HG02840 (cell line): ENCODE data around the gene NHS.
"Not testable (repeated sequence)": the region's sequence is repeated elsewhere in the genome, so short reads cannot be mapped to it uniquely, and the experiment has no call there.

Experiments
- ATAC-seq: cut with Tn5 transposase; IDR thresholded peaks from one replicate; pipeline ENCODE4 v1.9.1; 2021; ENCODE audit warnings: mild to moderate bottlenecking, moderate library complexity, moderate number of reproducible peaks; ENCODE audit not compliant: unreplicated experiment, low FRiP score

NHS gene

DNA sequence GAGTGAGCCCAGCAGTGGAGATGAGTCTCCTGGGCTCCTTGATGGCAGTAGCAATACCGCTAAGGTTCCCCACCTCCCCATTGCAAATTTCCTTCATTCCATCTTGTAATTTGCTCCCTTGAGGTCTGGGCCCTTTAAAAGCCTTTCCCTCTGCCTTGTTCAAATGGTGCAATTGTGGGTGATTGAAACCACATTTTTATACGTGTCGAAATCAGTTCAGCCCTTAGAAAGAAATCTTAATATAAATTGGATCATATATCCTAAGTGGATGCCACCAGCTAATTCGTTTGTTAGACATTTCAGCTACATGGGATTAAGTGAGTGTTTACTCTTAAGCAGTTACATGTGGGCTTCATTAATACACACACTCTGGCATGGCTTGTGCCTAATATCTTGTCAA is 68.6 kb downstream of the NHS start:
- ATAC-seq, result no peak

DNA sequence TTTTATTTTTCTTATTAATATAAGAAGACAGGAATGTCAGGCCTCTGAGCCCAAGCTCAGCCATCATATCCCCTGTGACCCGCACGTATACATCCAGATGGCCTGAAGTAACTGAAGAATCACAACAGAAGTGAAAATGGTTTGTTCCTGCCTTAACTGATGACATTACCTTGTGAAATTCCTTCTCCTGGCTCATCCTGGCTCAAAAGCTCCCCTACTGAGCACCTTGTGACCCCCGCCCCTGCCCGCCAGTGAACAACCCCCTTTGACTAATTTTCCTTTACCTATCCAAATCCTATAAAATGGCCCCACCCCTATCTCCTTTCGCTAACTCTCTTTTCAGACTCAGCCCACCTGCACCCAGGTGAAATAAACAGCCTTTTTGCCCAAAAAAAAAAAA is 71.3 kb downstream of the NHS start:
- not testable (repeated sequence) for ATAC-seq

DNA sequence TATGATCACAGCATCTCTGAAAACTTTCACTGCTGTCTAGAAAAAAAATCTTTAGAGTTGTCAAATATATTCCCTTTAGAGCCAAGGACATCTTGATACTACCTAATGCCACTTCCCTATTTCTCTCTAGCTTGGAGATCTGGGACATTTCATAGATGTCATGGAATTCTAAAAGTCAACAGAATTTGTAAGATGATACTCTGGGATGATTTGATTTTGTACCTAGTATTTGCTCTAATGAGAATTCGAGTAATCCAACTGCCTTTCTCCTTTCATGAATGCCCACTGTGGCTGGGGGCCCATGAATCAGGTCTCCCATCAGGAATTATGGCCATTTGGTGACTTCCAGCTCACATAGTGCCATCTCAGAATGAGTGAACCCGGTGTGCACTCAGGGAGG is 73.2 kb downstream of the NHS start:
- ATAC-seq, result no peak

DNA sequence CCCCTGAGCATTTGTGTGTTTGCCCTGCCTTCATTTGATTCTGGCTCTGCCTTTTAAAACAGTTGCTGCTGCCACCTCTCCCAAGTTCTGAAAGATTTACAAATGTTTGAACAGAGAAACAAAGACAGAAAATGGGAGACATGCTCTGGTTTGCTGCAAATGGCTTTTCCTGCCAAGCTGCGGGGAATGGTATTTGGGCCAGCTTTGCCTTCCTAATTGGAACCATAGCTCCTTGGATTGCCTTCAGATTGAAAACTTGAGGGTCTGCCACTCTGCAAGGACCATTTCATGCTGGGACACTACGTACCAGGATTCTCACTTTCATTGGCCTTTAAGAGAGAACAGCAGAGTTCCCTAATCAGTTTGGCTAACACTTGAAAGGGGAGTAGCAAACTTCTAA is 74.9 kb downstream of the NHS start:
- ATAC-seq, result no peak

- no peak for ATAC-seq
These were observed 78.8 kb downstream of the NHS start for GRCh38 chrX:17453788-17454187.

- ATAC-seq, result no peak
These were observed 81.5 kb downstream of the NHS start for GRCh38 chrX:17456526-17456925.

- no peak for ATAC-seq
These were observed 84.1 kb downstream of the NHS start for GRCh38 chrX:17459008-17459611.

- ATAC-seq, result no peak
These were observed 84.7 kb downstream of the NHS start for GRCh38 chrX:17459661-17460060.

- ATAC-seq, result no peak
These were observed 87.9 kb downstream of the NHS start for GRCh38 chrX:17462881-17463280.

DNA sequence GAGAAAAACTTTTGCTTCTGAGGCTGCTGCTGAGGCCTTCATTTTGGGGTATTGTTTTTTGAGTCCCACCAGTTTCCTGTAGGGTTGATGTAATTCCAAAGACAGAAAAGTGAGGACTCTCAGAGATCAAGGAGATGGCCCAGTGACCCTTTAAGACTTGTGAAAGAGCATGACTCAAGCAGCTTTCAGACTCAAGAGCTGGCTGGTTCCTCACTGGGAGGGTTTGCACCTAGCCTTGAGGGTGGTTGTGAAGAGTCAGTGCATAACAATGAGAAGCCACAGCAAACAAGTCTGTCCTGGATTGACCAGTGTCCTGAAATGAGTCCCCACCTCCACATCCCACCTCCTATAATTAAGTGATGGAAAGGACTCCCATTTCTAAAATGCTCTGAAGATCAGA is 89.2 kb downstream of the NHS start:
- ATAC-seq, result no peak

GRCh38 chrX:17465201-17465600 is 90.2 kb downstream of the NHS start:
- no peak for ATAC-seq

DNA sequence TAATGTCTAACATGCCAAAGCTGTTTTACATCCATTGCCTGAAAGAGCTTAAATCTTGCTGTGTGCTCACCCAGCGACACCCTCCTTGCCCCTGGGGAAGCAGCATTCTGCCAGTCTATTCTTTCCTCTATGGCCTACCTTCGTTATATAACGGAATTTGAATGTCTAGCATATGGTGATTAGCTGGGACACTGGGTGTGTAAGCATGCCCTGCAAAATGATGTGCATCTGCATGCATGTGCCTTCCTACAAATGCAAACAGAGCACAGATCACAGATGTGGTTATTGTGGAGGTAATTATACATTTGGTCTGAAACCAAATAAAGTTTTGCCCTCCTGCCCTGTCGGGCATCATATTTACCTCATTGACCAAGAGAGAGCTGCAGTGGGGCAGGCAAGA is 90.8 kb downstream of the NHS start:
- no peak for ATAC-seq

GRCh38 chrX:17470136-17470535 is 95.1 kb downstream of the NHS start:
- ATAC-seq, result no peak

GRCh38 chrX:17471121-17471520 is 96.1 kb downstream of the NHS start:
- no peak for ATAC-seq

DNA sequence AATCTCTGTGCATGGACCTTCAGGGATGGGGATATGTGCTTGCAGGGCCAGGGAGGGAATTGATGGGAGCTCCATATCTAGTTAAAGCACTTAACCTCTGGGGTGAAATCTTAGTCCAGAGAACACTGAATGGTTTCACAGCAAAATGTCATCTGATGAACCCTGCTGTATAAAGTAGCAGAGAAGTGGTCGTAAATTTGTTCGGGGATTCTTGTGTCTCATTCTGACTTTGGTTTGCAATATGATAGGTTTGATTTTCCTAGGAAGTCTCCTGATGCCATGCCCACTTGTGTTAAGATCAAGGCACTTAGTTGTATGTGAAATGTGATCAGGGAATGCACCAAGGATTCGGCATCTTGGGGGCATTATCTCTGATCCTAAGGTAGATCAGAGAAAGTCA is 96.9 kb downstream of the NHS start:
- no peak for ATAC-seq

- ATAC-seq, result no peak
These were observed 97.4 kb downstream of the NHS start for GRCh38 chrX:17472424-17472823.

DNA sequence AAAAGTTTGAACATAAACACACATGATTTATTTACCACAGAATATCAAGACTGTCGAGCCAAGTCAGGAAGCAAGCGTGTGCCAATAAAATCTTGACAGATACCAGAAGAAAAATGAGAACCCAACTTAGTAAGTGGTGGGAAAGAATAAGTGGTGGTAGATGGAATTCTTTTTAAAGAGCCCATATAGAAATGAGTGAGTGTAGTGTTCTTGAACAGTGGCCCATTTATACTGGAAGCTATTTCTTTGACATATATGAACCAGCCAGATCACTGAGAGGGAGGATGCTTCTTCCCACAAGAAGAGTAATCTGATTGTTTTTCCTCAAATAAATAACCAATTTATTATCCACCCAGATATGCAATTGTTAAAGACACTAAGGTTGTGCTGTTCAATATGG is 98.0 kb downstream of the NHS start:
- ATAC-seq, result no peak

GRCh38 chrX:17474892-17475291 is 99.9 kb downstream of the NHS start:
- ATAC-seq, result no peak

DNA sequence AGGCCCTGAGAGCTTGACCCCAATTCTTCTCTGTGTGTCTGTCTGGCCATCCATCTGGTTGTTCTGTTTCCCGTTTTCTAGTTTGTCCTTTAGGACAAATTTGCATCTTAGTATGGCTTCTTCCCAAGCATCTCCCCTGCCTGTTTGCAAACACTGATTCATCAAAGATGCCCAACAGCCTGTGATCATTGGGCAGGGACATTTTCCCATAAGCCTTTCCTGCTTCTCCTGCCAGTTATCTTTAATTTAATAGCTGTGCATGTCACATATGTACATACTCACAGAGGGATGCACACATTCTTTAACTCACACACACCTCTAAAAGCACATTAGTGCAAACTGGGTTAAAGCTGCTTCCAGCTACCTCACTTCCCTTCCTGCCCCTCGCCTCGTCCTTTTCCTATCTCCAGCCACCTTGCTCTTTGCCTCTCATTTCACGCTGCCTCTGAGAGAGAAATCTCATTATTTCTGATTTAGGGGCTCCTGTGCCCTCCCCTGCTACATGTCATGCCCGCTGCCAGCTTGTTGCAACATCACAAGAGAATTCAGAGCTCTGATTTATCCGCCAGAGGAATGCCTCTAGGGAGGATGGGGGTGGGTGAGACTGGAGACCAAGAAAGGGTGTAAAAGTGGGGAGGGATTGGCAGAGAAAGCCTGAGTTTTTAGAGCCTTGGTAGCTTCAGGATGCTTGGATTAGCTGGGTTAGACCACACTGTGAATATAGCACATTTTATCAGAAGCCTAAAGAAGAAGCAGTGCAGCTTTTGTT is 100.6 kb downstream of the NHS start:
- ATAC-seq, result no peak

DNA sequence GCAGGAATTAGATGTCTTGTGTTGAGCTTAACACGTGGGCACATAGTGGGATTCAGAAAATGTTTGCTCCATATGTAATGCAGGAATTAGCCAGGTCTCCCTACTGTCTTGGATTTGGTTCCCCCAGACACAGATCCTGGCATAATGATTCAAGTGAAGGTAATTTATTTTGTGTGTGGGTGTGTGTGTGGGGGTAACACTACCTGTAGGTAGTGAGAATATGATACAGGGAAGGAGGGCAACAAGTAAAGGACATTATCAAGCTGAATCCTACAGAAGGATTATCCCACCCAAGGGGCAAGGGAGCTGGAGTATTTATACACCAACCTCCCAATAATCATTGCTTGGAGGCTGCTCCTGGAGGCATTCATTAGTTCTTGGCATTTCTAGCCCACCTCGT is 101.4 kb downstream of the NHS start:
- ATAC-seq, result no peak

- no peak for ATAC-seq
These were observed 106.1 kb downstream of the NHS start for GRCh38 chrX:17481086-17481485.

- ATAC-seq, result no peak
These were observed 109.6 kb downstream of the NHS start for GRCh38 chrX:17484592-17484991.
